MCF 10A (cell line): Measurements from ENCODE around the gene ARNT2. TPM values are rescaled to one million over a fixed set of nuclear protein-coding genes. Genes with fewer than 3 reads are reported as not detected.

Experiments used
- BruUV-seq: library from RNA; stranded (reverse); fragments of 400-500 nt; replicated peaks from 2 replicates; lab custom pipeline; 2021; lab: Mats Ljungman, UMichigan
- CTCF ChIA-PET: fragments of 300-600 bp; sonication (Branson Sonifier 250); formaldehyde crosslinking; extraction: SDS; loops from one replicate; lab custom pipeline; 2021; ENCODE audit warnings: antibody characterized with exemption, inconsistent platforms; lab: Yijun Ruan, JAX
- POLR2A ChIA-PET: fragments of 300-600, 350-650 bp; sonication (Branson Sonifier 250); formaldehyde crosslinking; extraction: SDS; loops from one replicate; lab custom pipeline; 2020; ENCODE audit warnings: antibody characterized with exemption, inconsistent platforms; lab: Yijun Ruan, JAX
- DNase-seq: peaks from one replicate; pipeline ENCODE4 v3.0.0-alpha.2; 2018; ENCODE audit not compliant: unreplicated experiment
- H3K27ac Mint-ChIP-seq: one replicate; pipeline ENCODE4 v1.8.0; 2022; ENCODE audit warnings: mild to moderate bottlenecking, low read depth, mixed read lengths; ENCODE audit not compliant: unreplicated experiment
- H3K27me3 Mint-ChIP-seq: one replicate; pipeline ENCODE4 v1.8.0; 2022; ENCODE audit warnings: mixed read lengths; ENCODE audit not compliant: insufficient read depth, unreplicated experiment
- H3K36me3 Mint-ChIP-seq: one replicate; pipeline ENCODE4 v1.8.0; 2022; ENCODE audit warnings: mild to moderate bottlenecking, moderate library complexity, mixed read lengths; ENCODE audit not compliant: insufficient read depth, unreplicated experiment
- H3K4me1 Mint-ChIP-seq: one replicate; pipeline ENCODE4 v1.8.0; 2022; ENCODE audit warnings: mixed read lengths; ENCODE audit not compliant: insufficient read depth, unreplicated experiment
- H3K4me3 Mint-ChIP-seq: one replicate; pipeline ENCODE4 v1.8.0; 2022; ENCODE audit warnings: mild to moderate bottlenecking, moderate library complexity, mixed read lengths; ENCODE audit not compliant: unreplicated experiment
- H3K9me3 Mint-ChIP-seq: one replicate; pipeline ENCODE4 v1.8.0; 2022; ENCODE audit warnings: mixed read lengths; ENCODE audit not compliant: unreplicated experiment
- CTCF ChIP-seq: fragments of 200-600 bp; IDR thresholded peaks from one replicate; pipeline ENCODE4 v1.8.0; 2022; ENCODE audit warnings: antibody characterized with exemption, mild to moderate bottlenecking; ENCODE audit not compliant: unreplicated experiment
- intact Hi-C: fragments of 100-400 bp; cut with micrococcal nuclease; formaldehyde crosslinking; loops from 2 replicates; pipeline ENCODE4 v1.14.1; 2022
- total RNA-seq: library from RNA; stranded (reverse); gene quantifications from 2 replicates; pipeline ENCODE4 v1.2.3, GENCODE V29; 2022

The ARNT2 gene
- total RNA-seq, 1 experiment from 2014 or later = 1.6 TPM

- CTCF ChIA-PET = no interaction called here
- no TSS peak for BruUV-seq
- no peak for DNase-seq
- Mint-ChIP-seq H3K36me3 (no peaks in the 10 kb centered on the region), H3K9me3 (no peaks in the 10 kb centered on the region), H3K4me3 (no peak overlapping the region), H3K4me1 (peaks cover 28% of the 10 kb centered on the region), H3K27ac (no peak overlapping the region), H3K27me3 (no peaks in the 10 kb centered on the region)
- POLR2A ChIA-PET = no interaction called here
- no peak for TF ChIP-seq CTCF
- intact Hi-C loops = no loop called here
Observed at GRCh38 chr15:80491163-80491847, 87.1 kb downstream of the ARNT2 start.

GRCh38 chr15:80492409-80492808 lies 88.2 kb downstream of the ARNT2 start:
- Mint-ChIP-seq H3K4me3 (no peak overlapping the region), H3K36me3 (no peaks in the 10 kb centered on the region), H3K4me1 (peaks cover 28% of the 10 kb centered on the region), H3K27ac (no peak overlapping the region), H3K9me3 (no peaks in the 10 kb centered on the region), H3K27me3 (no peaks in the 10 kb centered on the region)
- no TSS peak for BruUV-seq
- TF ChIP-seq CTCF = no peak
- ChIA-PET CTCF (no interaction called here), POLR2A (no interaction called here)
- intact Hi-C loops = no loop called here
- no peak for DNase-seq

- Mint-ChIP-seq H3K4me1 (peaks cover 28% of the 10 kb centered on the region), H3K4me3 (no peak overlapping the region), H3K36me3 (no peaks in the 10 kb centered on the region), H3K27ac (no peak overlapping the region), H3K9me3 (no peaks in the 10 kb centered on the region), H3K27me3 (no peaks in the 10 kb centered on the region)
- ChIA-PET CTCF (interaction anchor here (0.6 to 0.7 kb wide), 2 partner anchors 21 to 363 kb away, joined by 3 to 4 read pairs; no protein-coding TSS in a partner anchor), POLR2A (no interaction called here)
- intact Hi-C loops = no loop called here
- DNase-seq = no peak
- no TSS peak for BruUV-seq
- no peak for TF ChIP-seq CTCF
Observed at GRCh38 chr15:80492874-80493273, 88.7 kb downstream of the ARNT2 start.

GRCh38 chr15:80494351-80494751 lies 90.2 kb downstream of the ARNT2 start:
- peaks cover 21% of the 10 kb centered on the region for H3K4me1 Mint-ChIP-seq
- DNase-seq = no peak

More at GRCh38 chr15:80494351-80494751, 90.2 kb downstream of the ARNT2 start:
- CTCF ChIA-PET = no interaction called here
- POLR2A ChIA-PET = no interaction called here
- Mint-ChIP-seq H3K36me3 (no peaks in the 10 kb centered on the region), H3K27ac (no peak overlapping the region), H3K27me3 (no peaks in the 10 kb centered on the region), H3K4me3 (no peak overlapping the region), H3K9me3 (no peaks in the 10 kb centered on the region)
- no TSS peak for BruUV-seq
- intact Hi-C loops = no loop called here
- TF ChIP-seq CTCF = no peak
